HG03064 (cell line): ENCODE data around the gene MLST8.

Experiments
- ATAC-seq: cut with Tn5 transposase; IDR thresholded peaks from one replicate; pipeline ENCODE4 v1.9.1; 2021; ENCODE audit warnings: low read depth; ENCODE audit not compliant: unreplicated experiment

The MLST8 gene

GRCh38 chr16:2228161-2228824 lies 23.0 kb downstream of the MLST8 start:
- no peak for ATAC-seq

- no peak for ATAC-seq
These were observed 23.8 kb downstream of the MLST8 start for GRCh38 chr16:2229091-2229490.

GRCh38 chr16:2229632-2230250 lies 24.5 kb downstream of the MLST8 start:
- ATAC-seq: no peak

GRCh38 chr16:2230376-2230775 lies 25.1 kb downstream of the MLST8 start:
- ATAC-seq: no peak

GRCh38 chr16:2231016-2231931 lies 26.0 kb downstream of the MLST8 start:
- no peak for ATAC-seq

- no peak for ATAC-seq
These were observed 27.1 kb downstream of the MLST8 start for GRCh38 chr16:2232094-2232990.

GRCh38 chr16:2233046-2233775 lies 28.0 kb downstream of the MLST8 start:
- no peak for ATAC-seq

- ATAC-seq: no peak
These were observed 28.9 kb downstream of the MLST8 start for GRCh38 chr16:2233872-2234812.

- ATAC-seq: no peak
These were observed 29.5 kb downstream of the MLST8 start for GRCh38 chr16:2234813-2235170.

GRCh38 chr16:2235234-2235651 lies 30.0 kb downstream of the MLST8 start:
- ATAC-seq: no peak

GRCh38 chr16:2235695-2236336 lies 30.6 kb downstream of the MLST8 start:
- no peak for ATAC-seq

- ATAC-seq: no peak
These were observed 31.3 kb downstream of the MLST8 start, which contains the start of gene DNASE1L2 for GRCh38 chr16:2236337-2237101. Gene DNASE1L2 (plus strand): TSS chr16:2236444. CDS start chr16:2236817, 373 bp downstream.

- ATAC-seq: no peak
These were observed 31.8 kb downstream of the MLST8 start for GRCh38 chr16:2237102-2237482.

- ATAC-seq: no peak
These were observed 32.4 kb downstream of the MLST8 start for GRCh38 chr16:2237493-2238149.

- ATAC-seq: no peak
These were observed 33.0 kb downstream of the MLST8 start for GRCh38 chr16:2238150-2238837.
